Measurements from ENCODE around the gene ZNF770.
"Not testable (repeated sequence)": the region's sequence is repeated elsewhere in the genome, so short reads cannot be mapped to it uniquely, and the experiment has no call there.

Gene ZNF770

GRCh38 chr15:34984889-34985630, 3.0 kb downstream of the ZNF770 start:
- DNase-seq (ENCODE audit: extremely low read depth in 1 of 2, low read depth in 1 of 2): no peak

GRCh38 chr15:34976743-34977142, 11.3 kb downstream of the ZNF770 start:
- DNase-seq (ENCODE audit: extremely low read depth in 1 of 2, low read depth in 1 of 2): no peak

- no peak for DNase-seq (ENCODE audit: extremely low read depth in 1 of 2, low read depth in 1 of 2)
Measured at GRCh38 chr15:34976073-34976472, 12.0 kb downstream of the ZNF770 start.

GRCh38 chr15:34973512-34973911, 14.6 kb downstream of the ZNF770 start:
- DNase-seq (ENCODE audit: extremely low read depth in 1 of 2, low read depth in 1 of 2): no peak

GRCh38 chr15:34970098-34970643, 17.9 kb downstream of the ZNF770 start:
- DNase-seq (ENCODE audit: extremely low read depth in 1 of 2, low read depth in 1 of 2): not testable (repeated sequence)

GRCh38 chr15:34969340-34970097, 18.6 kb downstream of the ZNF770 start, which contains the start of gene AQR:
Gene AQR, minus strand, starts transcription at chr15:34969742. Its CDS starts 129 bp downstream, at chr15:34969613.
- peak; percentile 77 to 78 for DNase-seq (ENCODE audit: extremely low read depth in 1 of 2, low read depth in 1 of 2)

- DNase-seq (ENCODE audit: extremely low read depth in 1 of 2, low read depth in 1 of 2): no peak
Measured at GRCh38 chr15:34964277-34964676, 23.8 kb downstream of the ZNF770 start.

- no peak for DNase-seq (ENCODE audit: extremely low read depth in 1 of 2, low read depth in 1 of 2)
Measured at GRCh38 chr15:34953851-34954250, 34.2 kb downstream of the ZNF770 start.

GRCh38 chr15:34952481-34952880, 35.6 kb downstream of the ZNF770 start:
- no peak for DNase-seq (ENCODE audit: extremely low read depth in 1 of 2, low read depth in 1 of 2)

- DNase-seq (ENCODE audit: extremely low read depth in 1 of 2, low read depth in 1 of 2): no peak
Measured at GRCh38 chr15:34951993-34952392, 36.1 kb downstream of the ZNF770 start.

GRCh38 chr15:34944936-34945335, 43.2 kb downstream of the ZNF770 start:
- no peak for DNase-seq (ENCODE audit: extremely low read depth in 1 of 2, low read depth in 1 of 2)

- no peak for DNase-seq (ENCODE audit: extremely low read depth in 1 of 2, low read depth in 1 of 2)
Measured at GRCh38 chr15:34943711-34944110, 44.4 kb downstream of the ZNF770 start.

GRCh38 chr15:34943264-34943663, 44.8 kb downstream of the ZNF770 start:
- not testable (repeated sequence) for DNase-seq (ENCODE audit: extremely low read depth in 1 of 2, low read depth in 1 of 2)

- no peak for DNase-seq (ENCODE audit: extremely low read depth in 1 of 2, low read depth in 1 of 2)
Measured at GRCh38 chr15:34942363-34942762, 45.7 kb downstream of the ZNF770 start.

- no peak for DNase-seq (ENCODE audit: extremely low read depth in 1 of 2, low read depth in 1 of 2)
Measured at GRCh38 chr15:34941831-34942230, 46.3 kb downstream of the ZNF770 start.

GRCh38 chr15:34941185-34941698, 46.8 kb downstream of the ZNF770 start:
- no peak for DNase-seq (ENCODE audit: extremely low read depth in 1 of 2, low read depth in 1 of 2)

- DNase-seq (ENCODE audit: extremely low read depth in 1 of 2, low read depth in 1 of 2): no peak
Measured at GRCh38 chr15:34933432-34933975, 54.6 kb downstream of the ZNF770 start.

GRCh38 chr15:34928349-34928748, 59.7 kb downstream of the ZNF770 start:
- not testable (repeated sequence) for DNase-seq (ENCODE audit: extremely low read depth in 1 of 2, low read depth in 1 of 2)

Data from activated CD8-positive, alpha-beta memory T cell treated with anti-CD3 and anti-CD28 coated beads for 1 hour (primary cell).